Tibial nerve (tissue), 3 donors: ENCODE results near the gene CTRB2.

ENCODE experiments used
- CTCF ChIP-seq, 5 experiments: fragments of 200-600 bp in 3 of 5; fragments of 450-650 bp in 2 of 5; sonication (generic) in 3 of 5; IDR thresholded peaks; one replicate each; pipeline ENCODE4 v1.5.1; 2016 to 2019; ENCODE audit warnings: antibody characterized with exemption in 5 of 5, mild to moderate bottlenecking in 3 of 5, moderate library complexity in 2 of 5
- POLR2A ChIP-seq, 2 donors: fragments of 450-650 bp; IDR thresholded peaks; one replicate each; pipeline ENCODE4 v1.6.1; 2017; ENCODE audit warnings: antibody characterized with exemption in 2 of 2, mild to moderate bottlenecking in 2 of 2, moderate library complexity in 2 of 2

GRCh38 chr16:75219088-75219487 is 12.1 kb upstream of the CTRB2 start:
- no peak for TF ChIP-seq POLR2A (IDR thresholded peaks at IDR 0.05)
- no peak for TF ChIP-seq CTCF (IDR thresholded peaks at IDR 0.05)
